Left forelimb (tissue), 1 donor: ENCODE measurements around the gene GPRASP1.
"Not testable (repeated sequence)": the region's sequence is repeated elsewhere in the genome, so short reads cannot be mapped to it uniquely, and the experiment has no call there.

Experiments used
- DNase-seq: peaks from one replicate; pipeline ENCODE4 v3.0.0-alpha.2; 2018; ENCODE audit warnings: low spot score

GPRASP1 gene

DNA sequence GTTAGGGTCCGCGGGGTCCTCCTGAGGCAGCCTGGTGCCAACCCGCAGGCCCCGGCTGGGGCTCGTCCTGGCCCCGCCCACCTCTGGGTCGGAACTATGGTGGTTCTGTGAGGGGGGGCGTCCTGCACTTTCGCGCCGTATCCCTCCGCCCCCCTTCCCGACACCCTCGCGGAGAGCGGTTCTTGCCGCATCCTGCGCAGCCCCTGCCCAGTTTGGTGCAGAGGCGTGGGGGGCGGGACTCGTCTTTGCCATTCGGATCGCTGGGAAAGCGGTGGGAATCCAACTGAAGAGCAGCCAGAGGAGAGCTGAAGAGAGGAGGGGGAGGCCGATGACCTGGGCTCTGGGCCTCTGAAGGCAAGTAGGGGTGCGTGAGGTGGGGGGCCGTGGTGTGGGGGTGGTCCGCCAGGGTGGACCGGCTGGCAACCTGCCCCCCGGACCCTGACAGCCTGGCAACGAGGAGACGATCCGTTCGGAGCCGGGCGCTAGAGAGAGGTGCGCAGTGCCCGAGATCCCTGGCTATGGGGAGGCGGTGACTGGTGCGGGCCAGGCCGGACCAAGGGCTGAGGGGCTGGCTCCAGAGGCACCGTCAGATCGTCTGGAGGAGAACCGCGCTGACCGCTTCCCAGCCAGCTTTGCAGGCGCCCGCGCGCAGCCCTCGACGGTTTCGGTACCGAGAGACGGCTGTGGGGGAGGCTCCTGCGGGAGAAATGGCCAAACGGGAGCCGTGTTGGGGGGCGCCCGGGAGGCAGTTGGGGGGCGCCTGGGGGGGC lies at the start of gene GPRASP1:
Gene GPRASP1 (plus strand): TSS at position 242 of the 770 bp plus-strand sequence. CDS start 2,431 bp downstream, outside the sequence.
- peak; percentile 84 for DNase-seq

DNA sequence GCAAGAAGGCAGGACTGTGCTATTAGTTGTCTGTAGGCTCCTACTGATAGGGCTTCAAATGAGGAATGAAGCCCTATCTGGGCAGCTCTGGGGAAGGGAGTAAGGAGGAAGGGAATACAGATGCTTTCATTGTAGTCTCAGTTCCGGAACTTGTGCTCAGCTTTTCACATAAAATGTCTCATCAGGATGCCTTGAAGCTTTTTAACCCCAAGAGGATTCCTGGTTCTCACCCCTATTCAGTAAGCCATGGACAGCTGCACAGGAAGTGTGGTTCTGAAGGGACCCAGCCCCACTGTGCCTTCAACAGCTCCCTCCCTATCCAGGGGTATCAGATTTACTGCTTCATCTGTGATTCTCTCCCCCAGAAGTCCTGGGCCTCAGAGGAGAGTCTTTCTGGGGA lies 47.0 kb upstream of the GPRASP1 start:
- DNase-seq: no peak

GRCh38 chrX:102606115-102606514 lies 45.2 kb upstream of the GPRASP1 start:
- no peak for DNase-seq

GRCh38 chrX:102610905-102611304 lies 40.4 kb upstream of the GPRASP1 start:
- no peak for DNase-seq

- DNase-seq: no peak
These were observed 27.2 kb upstream of the GPRASP1 start for GRCh38 chrX:102624105-102624504.

DNA sequence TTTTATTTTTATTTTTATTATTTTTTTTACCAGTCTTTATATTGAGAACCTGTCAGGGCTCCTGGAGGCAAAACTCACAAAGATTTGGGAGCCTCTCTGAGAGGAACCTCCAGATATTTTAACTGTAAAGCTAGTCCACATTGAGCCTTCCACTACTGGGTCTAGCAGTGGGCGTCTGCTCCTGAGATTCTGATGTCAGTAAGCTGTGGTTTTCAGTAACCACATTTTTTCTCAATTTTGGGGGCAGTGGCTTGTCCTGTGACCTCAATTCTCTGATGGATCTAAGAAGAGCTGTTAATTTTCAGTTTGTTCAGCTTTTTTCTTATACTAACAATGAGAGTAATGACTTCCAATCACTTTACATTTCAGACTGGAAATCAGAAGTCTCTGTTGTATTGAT lies 23.6 kb upstream of the GPRASP1 start:
- no peak for DNase-seq

DNA sequence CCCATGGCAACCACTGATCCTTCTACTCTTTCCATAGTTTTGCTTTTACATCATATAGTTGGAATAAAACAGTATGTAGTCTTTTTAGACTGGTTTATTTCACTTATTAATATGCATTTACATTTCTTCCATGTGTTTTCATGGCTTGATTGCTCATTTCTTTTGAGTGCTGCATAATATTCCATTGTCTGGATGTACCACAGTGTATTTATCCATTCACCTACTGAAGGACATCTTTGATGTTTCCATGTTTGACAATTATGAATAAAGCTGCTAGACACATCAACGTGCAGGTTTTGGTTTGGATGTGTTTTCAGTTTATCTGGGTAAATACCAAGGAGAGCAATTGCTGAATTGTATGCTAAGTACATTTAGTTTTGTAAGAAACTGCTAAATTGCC lies 13.7 kb upstream of the GPRASP1 start:
- DNase-seq: no peak

GRCh38 chrX:102650903-102651241 lies 411 bp upstream of the GPRASP1 start:
- no peak for DNase-seq

GRCh38 chrX:102652031-102652688 lies 877 bp downstream of the GPRASP1 start:
- DNase-seq: peak; percentile 67

GRCh38 chrX:102654696-102655095 lies 3.4 kb downstream of the GPRASP1 start:
- no peak for DNase-seq

GRCh38 chrX:102658556-102658955 lies 7.3 kb downstream of the GPRASP1 start:
- no peak for DNase-seq

GRCh38 chrX:102659790-102660757 lies 8.8 kb downstream of the GPRASP1 start:
- peak; percentile 83 for DNase-seq

GRCh38 chrX:102663820-102664219 lies 12.5 kb downstream of the GPRASP1 start:
- not testable (repeated sequence) for DNase-seq

DNA sequence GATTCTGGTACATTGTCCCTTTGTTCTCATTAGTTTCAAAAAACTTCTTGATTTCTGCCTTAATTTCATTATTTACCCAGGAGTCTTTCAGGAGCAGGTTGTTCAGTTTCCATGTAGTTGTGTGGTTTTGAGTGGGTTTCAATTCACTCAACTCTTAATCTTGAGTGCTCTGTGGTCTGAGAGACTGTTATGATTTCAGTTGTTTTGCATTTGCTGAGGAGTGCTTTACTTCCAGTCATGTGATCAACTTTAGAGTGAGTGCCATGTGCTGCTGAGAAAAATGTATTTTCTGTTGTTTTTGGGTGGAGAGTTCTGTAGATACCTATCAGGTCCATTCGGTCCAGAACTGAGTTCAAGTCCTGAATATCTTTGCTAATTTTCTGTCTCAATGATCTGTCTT lies 15.8 kb downstream of the GPRASP1 start:
- DNase-seq: not testable (repeated sequence)

DNA sequence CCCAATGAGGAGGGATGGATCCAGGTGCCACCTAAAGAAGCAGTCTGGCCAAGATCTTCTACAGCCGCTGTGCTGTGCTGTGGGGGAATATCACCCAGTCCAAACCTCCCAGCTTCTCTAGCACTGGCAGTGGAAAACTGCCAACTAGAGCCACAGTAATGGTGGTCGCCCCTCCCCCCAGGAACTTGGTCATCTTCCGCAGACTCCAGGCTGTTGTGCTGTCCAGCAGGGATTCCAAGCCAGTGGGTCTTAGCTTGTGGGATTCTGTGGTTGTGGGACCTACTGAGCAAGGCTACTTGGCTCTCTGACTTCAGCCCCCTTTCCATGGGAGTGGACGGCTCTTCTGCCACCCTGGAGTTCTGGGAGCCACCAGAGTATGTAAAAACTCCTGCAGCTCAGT lies 18.2 kb downstream of the GPRASP1 start:
- DNase-seq: no peak

DNA sequence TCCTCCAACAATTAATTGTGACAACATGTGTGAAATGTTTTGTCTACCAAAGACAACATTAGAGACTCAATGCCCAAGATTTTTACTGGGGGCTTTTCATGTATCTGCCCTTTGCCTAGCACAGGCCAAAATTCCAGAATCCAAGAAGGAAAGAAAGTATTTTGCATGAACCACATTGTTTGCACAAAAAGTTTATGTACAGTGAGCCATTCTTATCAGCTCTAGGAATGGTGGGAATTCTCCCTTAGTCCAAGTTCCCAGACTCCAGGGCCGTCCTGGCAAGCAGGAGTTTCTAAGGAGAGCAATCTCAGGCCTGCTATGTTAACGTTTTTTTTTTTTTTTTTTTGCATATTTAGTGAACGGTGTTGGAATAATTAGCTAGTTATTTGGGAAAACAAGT lies 21.6 kb downstream of the GPRASP1 start:
- no peak for DNase-seq

GRCh38 chrX:102677479-102677878 lies 26.2 kb downstream of the GPRASP1 start:
- not testable (repeated sequence) for DNase-seq

DNA sequence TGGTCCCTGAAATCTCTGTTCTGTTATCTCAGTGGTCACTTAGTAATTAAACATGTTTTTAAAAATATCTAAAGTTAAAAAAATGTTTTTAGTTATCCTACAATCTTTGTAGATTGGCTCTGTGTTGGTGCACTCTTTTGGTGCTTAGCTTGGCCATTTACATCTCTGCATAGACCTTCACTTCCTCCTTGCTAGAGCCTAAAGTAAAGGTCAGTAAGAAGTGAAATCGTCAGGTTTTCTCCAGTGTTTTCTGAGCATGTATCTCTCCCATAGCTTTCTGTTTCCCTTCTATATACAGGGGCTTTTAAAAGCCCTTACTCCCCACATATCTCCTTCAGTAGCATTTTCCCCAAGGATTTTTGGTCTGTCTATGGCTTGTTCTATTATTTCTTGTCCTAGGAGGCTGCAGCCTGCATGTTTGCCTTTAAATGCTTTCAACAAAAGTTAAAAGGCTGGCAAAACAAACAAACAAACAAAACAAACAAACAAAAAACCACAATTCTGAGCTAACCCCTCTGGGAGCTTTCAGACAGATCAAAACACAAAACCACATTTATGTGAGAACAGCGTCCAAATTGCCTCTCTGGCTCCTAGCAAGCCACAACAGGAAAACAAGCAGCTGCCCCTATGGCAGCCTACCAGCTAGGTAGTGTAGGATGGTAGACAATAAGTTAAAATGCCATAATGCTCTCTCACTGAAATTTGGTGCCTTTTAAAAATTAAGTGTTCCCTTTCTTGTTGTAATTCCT lies 33.7 kb downstream of the GPRASP1 start:
- DNase-seq: no peak

DNA sequence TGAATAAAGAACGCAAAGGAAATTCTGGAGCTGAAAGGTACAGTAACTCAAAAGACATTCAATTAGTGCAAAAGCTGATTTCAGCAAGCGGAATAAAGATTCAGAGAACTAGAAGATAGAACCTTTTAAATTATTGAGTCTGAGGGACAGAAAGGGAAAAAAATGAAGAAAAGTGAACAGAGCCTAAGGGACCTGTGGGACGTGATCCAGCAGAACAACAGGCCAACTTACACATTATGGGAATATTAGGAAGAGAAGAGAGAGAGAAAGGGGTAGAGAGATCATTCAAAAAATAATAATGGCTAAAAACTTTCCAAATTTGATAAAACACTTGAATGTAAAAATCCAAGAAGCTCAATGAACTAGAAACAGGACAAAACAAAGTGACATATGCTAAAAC lies 43.5 kb downstream of the GPRASP1 start:
- no peak for DNase-seq

DNA sequence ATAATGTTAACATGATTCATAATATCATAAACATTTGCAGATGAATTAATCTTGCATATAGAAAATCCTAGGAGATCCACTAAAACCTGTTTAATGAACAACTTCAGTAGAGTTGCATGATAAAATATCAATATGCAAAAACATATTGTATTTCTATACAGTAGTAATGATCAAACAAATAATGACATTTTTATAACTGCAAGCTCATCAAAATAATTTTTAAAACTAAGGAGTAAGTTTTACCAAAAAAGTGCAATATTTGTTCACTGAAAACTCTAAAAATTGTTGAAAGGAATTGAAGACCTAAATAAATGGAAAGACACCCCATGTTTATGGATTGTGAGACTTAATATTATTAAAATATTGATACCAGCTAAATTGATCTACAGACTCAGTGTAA lies 45.0 kb downstream of the GPRASP1 start:
- no peak for DNase-seq

DNA sequence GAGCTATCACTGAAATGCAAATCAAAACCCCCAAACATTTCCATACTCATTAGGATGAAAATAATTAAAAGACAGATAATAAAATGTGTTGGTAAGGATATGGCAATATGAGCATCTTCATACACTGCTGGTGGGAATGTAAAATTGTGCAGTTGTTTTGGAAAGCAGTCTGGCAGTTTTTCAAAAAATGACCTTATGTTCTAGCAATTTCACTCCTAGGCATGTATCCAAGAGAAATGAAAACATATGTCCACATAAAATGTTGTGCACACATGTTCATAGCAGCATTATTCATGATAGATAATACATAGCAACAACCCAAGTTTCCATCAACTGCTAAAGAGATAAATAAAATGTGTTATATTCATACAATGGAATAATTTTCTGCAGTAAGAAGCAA lies 46.2 kb downstream of the GPRASP1 start:
- no peak for DNase-seq
